GM13977 (cell line): ENCODE results near the gene THRB.

ENCODE experiments used
- DNase-seq: peaks from one replicate; pipeline ENCODE4 v3.0.0; 2012; ENCODE audit warnings: low spot score
- in situ Hi-C: fragments of 300-500 bp; cut with MboI; formaldehyde crosslinking; loops from one replicate; pipeline ENCODE4 v1.12.0; 2022; ENCODE audit warnings: low sequenced_read_pairs, low pct_unique_long_range_greater_than_20kb, mixed read lengths, inconsistent platforms; ENCODE audit not compliant: unreplicated experiment
- TF ChIP-seq, protein P1 (sequence below): IDR thresholded peaks from 2 replicates; pipeline ENCODE4 v1.5.1; 2012; ENCODE audit warnings: mild to moderate bottlenecking, control low read depth; ENCODE audit not compliant: insufficient read depth; ENCODE audit errors: extremely low read depth, missing control alignments

The THRB gene

DNA sequence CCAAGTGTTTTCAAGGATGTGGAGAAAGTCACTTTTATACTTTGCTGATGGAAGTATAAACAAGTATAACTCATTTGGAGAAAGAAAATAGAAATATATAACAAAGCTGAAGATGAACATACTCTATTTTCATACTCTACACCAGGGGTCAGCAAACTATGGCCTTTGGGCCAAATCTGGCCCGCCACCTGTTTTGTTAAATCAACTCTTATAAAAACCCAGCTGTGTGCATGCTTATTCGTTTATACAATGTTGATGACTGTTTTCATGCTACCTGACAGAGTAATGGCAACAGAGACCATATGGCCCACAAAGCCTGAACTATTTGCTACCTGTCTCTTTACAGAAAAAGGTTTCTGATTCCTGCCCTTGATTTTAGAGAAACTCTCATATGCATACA is 425.6 kb downstream of the THRB start:
- in situ Hi-C loops: no loop called here
- DNase-seq: no peak

DNA sequence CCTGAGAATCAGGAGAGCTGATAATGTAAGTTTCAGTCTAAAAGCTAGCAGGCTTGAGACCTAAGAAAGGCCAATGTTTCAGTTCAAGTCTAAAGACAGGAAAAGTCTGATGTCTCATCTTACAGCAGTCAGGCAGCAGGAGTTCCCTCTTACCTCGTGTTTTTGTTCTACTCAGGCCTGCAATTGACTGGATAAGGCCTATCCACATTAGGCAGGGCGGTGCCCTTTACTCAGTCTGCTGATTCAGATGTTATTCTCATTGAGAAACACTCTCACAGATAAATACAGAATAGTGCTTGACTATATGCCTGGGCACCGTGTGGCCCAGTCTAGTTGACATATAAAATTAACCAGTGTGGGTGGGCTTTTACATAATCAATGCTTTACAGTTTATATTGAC is 427.2 kb downstream of the THRB start:
- in situ Hi-C loops: no loop called here
- TF ChIP-seq, protein P1, sequence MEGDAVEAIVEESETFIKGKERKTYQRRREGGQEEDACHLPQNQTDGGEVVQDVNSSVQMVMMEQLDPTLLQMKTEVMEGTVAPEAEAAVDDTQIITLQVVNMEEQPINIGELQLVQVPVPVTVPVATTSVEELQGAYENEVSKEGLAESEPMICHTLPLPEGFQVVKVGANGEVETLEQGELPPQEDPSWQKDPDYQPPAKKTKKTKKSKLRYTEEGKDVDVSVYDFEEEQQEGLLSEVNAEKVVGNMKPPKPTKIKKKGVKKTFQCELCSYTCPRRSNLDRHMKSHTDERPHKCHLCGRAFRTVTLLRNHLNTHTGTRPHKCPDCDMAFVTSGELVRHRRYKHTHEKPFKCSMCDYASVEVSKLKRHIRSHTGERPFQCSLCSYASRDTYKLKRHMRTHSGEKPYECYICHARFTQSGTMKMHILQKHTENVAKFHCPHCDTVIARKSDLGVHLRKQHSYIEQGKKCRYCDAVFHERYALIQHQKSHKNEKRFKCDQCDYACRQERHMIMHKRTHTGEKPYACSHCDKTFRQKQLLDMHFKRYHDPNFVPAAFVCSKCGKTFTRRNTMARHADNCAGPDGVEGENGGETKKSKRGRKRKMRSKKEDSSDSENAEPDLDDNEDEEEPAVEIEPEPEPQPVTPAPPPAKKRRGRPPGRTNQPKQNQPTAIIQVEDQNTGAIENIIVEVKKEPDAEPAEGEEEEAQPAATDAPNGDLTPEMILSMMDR: no peak
- DNase-seq: no peak

More for the DNA sequence above, 425.6 kb downstream of the THRB start:
- TF ChIP-seq, protein P1: no peak
